ENCODE measurements around the gene PVALEF. TPM values are rescaled to one million over a fixed set of nuclear protein-coding genes. Genes with fewer than 3 reads are reported as not detected.
"Not testable (repeated sequence)": the region's sequence is repeated elsewhere in the genome, so short reads cannot be mapped to it uniquely, and the experiment has no call there.

Gene PVALEF
- total RNA-seq, 1 donor from 2014 or later, result not detected

GRCh38 chr17:81210868-81211267, 45.6 kb downstream of the PVALEF start:
- DNase-seq (ENCODE audit: low spot score) (no peak), ATAC-seq (no peak)

GRCh38 chr17:81212365-81212764, 47.1 kb downstream of the PVALEF start:
- DNase-seq (ENCODE audit: low spot score), result no peak
- no peak for ATAC-seq

GRCh38 chr17:81213978-81214377, 48.7 kb downstream of the PVALEF start:
- no peak for ATAC-seq
- no peak for DNase-seq (ENCODE audit: low spot score)

- no peak for ATAC-seq
- no peak for DNase-seq (ENCODE audit: low spot score)
Measured at GRCh38 chr17:81217491-81217890, 52.2 kb downstream of the PVALEF start.

- DNase-seq (ENCODE audit: low spot score) (no peak), ATAC-seq (no peak)
Measured at GRCh38 chr17:81218459-81218858, 53.2 kb downstream of the PVALEF start.

GRCh38 chr17:81218991-81219390, 53.7 kb downstream of the PVALEF start:
- DNase-seq (ENCODE audit: low spot score), result no peak
- ATAC-seq, result no peak

- ATAC-seq (no peak), DNase-seq (ENCODE audit: low spot score) (no peak)
Measured at GRCh38 chr17:81219476-81220180, 54.3 kb downstream of the PVALEF start.

GRCh38 chr17:81221371-81221841, 56.1 kb downstream of the PVALEF start:
- no peak for ATAC-seq
- DNase-seq (ENCODE audit: low spot score), result no peak

GRCh38 chr17:81221842-81222619, 56.7 kb downstream of the PVALEF start:
- ATAC-seq, result no peak
- DNase-seq (ENCODE audit: low spot score), result no peak

GRCh38 chr17:81222620-81222905, 57.3 kb downstream of the PVALEF start:
- DNase-seq (ENCODE audit: low spot score), result no peak

GRCh38 chr17:81222906-81223761, 57.8 kb downstream of the PVALEF start, which contains the start of gene CEP131:
CEP131 (minus strand) TSS chr17:81222965; CDS start chr17:81220056, 2,909 bp downstream.
- peak; percentile 93 for ATAC-seq
- peak; percentile 99 for DNase-seq (ENCODE audit: low spot score)

More at GRCh38 chr17:81222620-81222905, 57.3 kb downstream of the PVALEF start:
- ATAC-seq, result no peak

- no peak for DNase-seq (ENCODE audit: low spot score)
- no peak for ATAC-seq
Measured at GRCh38 chr17:81223762-81224130, 58.4 kb downstream of the PVALEF start.

GRCh38 chr17:81227630-81228029, 62.3 kb downstream of the PVALEF start:
- ATAC-seq; DNase-seq (ENCODE audit: low spot score): not testable (repeated sequence)

GRCh38 chr17:81228420-81228819, 63.1 kb downstream of the PVALEF start:
- DNase-seq (ENCODE audit: low spot score) (no peak), ATAC-seq (no peak)

- ATAC-seq (peak; percentile 10), DNase-seq (ENCODE audit: low spot score) (no peak)
Measured at GRCh38 chr17:81228834-81229665, 63.7 kb downstream of the PVALEF start.

GRCh38 chr17:81229666-81229920, 64.3 kb downstream of the PVALEF start:
- no peak for ATAC-seq

GRCh38 chr17:81230043-81230820, 64.9 kb downstream of the PVALEF start:
- ATAC-seq, result peak; percentile 33

More at GRCh38 chr17:81229666-81229920, 64.3 kb downstream of the PVALEF start:
- DNase-seq (ENCODE audit: low spot score), result no peak

GRCh38 chr17:81231121-81231645, 65.9 kb downstream of the PVALEF start:
- ATAC-seq, result no peak
- no peak for DNase-seq (ENCODE audit: low spot score)

More at GRCh38 chr17:81230043-81230820, 64.9 kb downstream of the PVALEF start:
- DNase-seq (ENCODE audit: low spot score), result no peak

- DNase-seq (ENCODE audit: low spot score) (no peak), ATAC-seq (no peak)
Measured at GRCh38 chr17:81231766-81232581, 66.7 kb downstream of the PVALEF start.

Measured in left lobe of liver (tissue), 2 donors.